ENCODE data around the gene PPA2.
A peak's percentile ranks its signal among the peaks of the same experiment; 100 is the strongest.
"Not testable (repeated sequence)": the region's sequence is repeated elsewhere in the genome, so short reads cannot be mapped to it uniquely, and the experiment has no call there.

PPA2 gene

DNA sequence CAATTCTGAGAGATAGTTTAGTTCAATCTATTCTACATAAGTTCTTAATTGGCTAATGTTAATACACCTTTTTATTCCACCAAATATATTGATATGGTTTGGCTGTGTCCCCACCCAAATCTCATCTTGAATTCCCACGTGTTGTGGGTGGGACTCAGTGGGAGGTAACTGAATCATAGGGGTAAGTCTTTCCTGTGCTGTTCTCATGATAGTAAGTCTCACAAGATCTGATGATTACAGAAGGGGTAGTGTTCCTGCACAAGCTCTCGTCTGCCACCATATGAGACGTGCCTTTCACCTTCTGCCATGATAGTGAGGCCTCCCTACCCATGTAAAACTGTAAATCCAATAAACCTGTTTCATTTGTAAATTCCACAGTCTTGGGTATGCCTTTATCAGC lies 11.3 kb downstream of the PPA2 start:
- no peak for DNase-seq
- intact Hi-C loops (cut with DNase I), result loop anchor here (10.0 kb wide), 1 partner anchor 242 kb away; the partner anchor contains the start of genes GSTCD and INTS12

DNA sequence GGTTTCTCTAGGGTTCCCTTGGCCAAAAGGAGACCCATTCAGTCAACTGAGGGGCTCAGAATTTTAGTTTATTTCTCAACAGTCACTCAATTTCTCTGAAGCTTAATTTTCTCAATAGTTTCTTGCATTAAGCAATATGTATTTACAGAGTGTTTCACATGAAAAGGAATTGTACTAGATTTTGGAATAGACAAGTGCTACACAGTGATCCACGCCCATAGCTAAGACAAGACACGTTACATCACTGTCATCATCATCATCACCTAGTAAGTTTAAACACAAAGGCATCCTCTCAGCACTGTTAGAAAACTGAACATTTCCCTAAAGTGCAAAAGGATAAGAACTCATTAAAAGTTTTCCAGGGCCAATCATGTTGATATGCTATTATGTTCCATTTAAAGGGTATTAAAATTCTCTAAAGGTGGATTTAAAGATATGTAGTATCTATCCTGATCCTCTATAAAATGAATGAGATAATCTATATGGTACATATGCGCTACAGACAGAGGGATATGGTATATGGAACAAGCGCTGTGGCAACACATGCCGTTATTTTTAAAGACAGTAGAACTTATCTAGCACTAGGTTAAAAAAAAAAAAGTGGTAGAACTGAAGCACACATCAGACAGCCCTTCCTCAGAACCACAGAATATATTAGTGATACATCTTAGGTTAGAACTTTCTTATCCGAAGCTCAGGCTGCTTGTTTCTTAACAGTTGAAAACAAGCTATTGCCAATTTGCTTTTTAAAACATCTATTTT lies 12.1 kb downstream of the PPA2 start:
- DNase-seq, result no peak
- intact Hi-C loops (cut with DNase I), result loop anchor here (10.0 kb wide), 1 partner anchor 243 kb away; the partner anchor contains the start of genes GSTCD and INTS12

DNA sequence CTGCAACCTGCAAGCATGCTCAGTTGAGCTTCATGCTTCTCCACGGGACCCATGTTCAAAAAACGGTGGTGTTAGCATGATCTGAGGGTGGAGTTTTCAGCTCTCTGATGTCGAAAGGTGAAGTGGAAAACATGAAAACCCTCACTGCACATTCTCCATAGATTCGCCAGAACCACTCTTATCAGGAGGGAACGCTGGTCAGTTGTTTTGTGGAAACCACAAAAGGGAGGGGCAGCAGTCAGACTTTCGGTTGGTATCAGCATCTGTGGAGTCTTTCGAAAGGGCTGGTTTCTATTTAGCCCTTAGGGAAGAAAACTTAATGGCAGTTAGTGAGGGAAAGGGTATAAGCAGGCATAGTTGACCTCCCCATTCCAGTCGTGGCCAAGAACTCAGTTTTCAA lies 12.6 kb downstream of the PPA2 start:
- intact Hi-C loops (cut with DNase I), result loop anchor here (10.0 kb wide), 1 partner anchor 244 kb away; the partner anchor contains the start of genes GSTCD and INTS12
- DNase-seq, result no peak

DNA sequence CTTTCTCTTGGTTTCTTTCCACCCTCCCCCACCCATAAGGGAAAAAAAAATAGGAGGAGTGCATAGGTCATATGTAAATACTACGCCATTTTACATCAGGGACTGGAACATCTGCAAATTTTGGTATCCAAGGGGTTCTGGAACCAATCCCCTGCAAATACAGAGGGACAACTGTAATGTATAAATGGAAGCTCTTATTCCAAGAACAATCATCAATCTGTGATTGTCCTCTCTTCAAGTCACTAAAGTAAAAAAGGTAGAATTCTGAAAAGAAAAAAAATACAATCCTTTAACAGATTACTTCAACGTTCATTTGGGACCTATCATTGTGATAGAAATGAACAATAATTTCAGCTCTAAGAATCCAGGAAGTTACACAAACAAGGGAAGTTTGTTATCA lies 13.6 kb downstream of the PPA2 start:
- peak in 1 of 42 donors; percentile 14 for DNase-seq
- intact Hi-C loops (cut with DNase I), result loop anchor here (10.0 kb wide), 1 partner anchor 244 kb away; the partner anchor contains the start of genes GSTCD and INTS12

DNA sequence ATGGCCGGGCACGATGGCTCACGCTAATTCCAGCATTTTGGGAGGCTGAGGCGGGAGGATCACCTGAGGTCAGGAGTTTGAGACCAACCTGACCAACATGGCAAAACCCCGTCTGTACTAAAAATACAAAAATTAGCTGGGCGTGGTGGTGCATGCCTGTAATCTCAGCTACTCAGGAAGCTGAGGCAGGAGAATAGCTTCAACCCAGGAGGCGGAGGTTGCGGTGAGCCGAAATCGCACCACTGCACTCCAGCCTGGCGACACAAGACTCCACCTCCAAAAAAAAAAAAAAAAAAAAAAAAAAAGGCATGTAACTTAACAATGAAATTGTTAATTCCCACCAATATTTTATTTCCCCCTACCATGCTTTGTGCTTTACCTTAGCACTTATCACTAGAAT lies 15.3 kb downstream of the PPA2 start:
- DNase-seq; intact Hi-C loops (cut with DNase I): not testable (repeated sequence)

DNA sequence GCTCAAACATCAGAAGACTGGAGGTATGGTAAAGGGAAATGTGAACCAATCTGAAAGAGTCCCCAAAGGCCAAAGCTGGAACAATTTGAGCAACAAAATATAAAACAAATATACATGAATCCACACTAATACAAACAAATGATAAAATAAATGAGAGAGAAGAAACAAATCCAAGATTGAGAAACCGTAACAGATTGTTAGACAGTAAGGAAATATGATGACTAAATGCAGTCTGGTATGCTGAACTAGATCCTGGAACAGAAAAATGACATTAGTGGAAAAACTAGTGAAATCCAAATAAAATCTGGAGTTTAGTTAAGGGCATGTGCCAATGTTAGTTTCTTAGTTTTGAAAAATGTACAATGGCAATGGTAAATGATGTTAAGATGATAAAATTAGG lies 15.9 kb downstream of the PPA2 start:
- intact Hi-C loops (cut with DNase I), result no loop called here
- no peak for DNase-seq

DNA sequence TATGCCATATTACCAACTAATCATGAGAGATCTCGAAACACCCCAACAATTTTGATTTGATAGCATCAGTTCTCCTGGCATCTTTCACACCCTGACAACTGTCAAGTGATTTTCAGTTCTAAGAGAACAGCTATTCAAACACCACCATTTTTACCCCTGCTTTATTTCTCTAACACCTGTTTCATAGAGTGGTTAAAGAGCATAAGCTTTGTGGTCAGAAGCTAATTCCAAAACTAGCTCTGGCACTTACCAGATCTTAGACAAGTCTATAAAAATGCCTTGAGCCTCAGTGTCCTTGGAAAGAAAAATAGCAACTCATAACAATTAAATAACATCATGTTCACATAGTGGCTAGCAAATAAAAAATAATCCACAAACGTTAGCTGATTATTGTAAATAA lies 17.9 kb downstream of the PPA2 start:
- intact Hi-C loops (cut with DNase I), result no loop called here
- DNase-seq, result no peak

DNA sequence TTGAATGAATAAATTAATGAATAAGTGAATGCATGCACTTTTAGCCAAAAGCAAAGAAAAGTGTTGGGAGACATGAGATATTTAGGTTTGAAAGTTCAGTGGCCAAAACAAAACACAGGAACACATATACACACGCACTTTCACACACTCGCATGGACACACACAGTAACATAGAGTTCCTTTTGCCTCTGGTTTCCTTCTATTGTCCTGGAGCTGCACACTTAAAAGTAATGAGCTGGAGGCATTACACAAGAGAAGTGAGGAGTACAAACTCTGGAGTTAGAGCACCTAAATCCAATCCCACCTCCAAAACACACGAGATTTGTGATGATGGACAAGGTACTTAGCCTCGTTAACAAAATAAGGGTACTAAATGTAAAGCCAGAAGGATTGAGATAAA lies 18.7 kb downstream of the PPA2 start:
- DNase-seq, result no peak
- intact Hi-C loops (cut with DNase I), result no loop called here

DNA sequence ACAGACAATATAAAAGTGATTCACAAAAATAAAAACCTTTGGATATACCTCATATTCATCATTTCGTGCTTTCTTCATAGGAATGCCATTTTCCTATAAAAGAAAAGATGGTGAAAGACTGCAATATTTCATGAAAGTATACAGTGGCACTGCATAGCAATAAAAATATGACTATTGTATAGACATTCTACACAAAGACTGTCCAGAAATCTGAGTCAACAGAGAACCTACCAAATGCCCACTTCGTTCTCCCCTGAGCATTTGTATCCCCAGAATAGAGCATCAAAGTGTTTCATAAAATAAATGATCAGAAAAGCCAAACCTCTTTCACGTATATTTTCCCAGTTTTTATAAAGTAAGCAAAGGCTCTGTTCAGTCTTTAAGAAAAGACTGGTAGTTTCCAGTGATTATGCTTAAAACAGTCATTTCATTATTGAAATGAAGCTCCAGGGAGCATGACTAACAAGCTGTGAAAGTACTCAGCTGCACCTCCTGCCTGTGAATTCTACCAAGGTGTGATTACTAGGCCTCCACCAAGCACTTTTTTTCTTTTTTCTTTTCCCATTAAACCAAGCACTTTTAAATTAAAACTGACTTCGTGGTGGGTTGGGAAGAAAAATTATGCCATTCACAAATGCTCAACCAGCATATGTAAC lies 20.2 kb downstream of the PPA2 start:
- intact Hi-C loops (cut with DNase I), result no loop called here
- DNase-seq, result peak in 2 of 42 donors; percentile 10

DNA sequence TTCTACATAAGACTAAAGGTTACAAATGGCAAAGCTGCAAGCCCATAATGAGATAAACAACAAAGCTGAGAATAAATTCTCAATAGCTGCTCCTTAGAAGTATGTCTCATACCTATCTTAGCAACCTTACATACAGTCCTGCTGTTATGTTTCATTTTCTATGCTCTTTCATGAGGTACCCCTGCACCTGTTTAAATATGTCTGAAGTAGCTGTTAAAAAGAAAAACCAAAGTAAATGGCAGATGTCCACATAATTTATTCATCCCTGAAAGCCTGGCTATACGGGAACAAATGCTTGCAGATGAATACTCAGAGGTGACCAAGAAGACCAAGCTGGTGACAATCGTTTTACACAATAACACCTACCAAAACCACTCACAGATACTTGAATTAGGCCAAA lies 22.5 kb downstream of the PPA2 start:
- intact Hi-C loops (cut with DNase I), result no loop called here
- no peak for DNase-seq

DNA sequence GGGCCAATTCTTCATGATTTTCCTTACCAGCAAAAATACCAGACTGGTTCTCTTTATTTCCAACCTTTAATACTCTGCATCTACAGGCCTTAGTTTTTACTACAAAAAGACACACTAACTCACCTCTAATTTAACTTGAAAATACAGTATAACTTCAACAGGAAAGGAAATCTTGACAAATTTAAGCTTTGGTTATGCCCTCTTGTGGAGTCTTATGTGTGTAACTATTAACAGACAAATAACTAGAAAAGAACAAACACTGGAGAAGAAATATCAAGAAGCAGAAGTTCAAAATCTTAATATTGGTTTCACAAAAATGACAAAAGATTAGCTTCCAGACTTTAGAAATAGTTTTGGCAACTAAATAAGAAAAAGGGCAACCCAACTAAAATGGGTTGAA lies 33.0 kb downstream of the PPA2 start:
- intact Hi-C loops (cut with DNase I), result no loop called here
- DNase-seq, result no peak

DNA sequence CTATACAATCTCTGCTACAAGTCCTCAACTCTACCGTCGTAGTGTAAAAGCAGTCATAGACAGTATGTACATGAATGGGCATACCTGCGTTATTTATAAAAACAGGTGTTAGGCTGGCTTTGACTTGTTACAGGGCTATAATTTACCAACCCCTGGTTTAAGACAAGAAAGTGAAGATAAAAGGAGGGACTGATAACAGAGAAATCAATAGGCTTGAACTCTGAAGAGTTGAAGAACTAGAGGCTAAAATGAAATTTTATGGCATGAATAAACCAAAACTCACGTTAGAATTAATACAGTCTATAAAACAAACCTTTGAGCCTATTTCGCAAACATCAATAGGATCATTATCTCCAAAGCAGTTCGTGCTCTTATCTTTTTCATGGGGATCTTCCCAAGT lies 36.2 kb downstream of the PPA2 start:
- intact Hi-C loops (cut with DNase I), result no loop called here
- DNase-seq, result no peak

DNA sequence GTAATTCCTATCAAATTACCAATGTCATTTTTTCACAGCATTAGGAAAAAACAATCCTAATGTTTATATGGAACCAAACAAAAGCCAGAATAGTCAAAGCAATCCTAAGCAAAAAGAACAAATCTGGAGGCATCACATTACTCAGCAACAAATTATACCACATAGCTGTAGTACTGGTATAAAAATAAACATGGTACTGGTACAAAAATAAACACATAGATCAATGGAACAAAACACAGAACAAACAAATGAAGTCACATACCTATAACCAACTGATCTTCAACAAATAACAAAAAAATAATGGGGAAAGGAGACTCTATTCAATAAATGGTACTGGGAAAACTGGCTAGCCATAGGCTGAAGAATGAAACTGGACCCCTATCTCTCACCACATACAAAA lies 37.4 kb downstream of the PPA2 start:
- intact Hi-C loops (cut with DNase I), result no loop called here
- no peak for DNase-seq

DNA sequence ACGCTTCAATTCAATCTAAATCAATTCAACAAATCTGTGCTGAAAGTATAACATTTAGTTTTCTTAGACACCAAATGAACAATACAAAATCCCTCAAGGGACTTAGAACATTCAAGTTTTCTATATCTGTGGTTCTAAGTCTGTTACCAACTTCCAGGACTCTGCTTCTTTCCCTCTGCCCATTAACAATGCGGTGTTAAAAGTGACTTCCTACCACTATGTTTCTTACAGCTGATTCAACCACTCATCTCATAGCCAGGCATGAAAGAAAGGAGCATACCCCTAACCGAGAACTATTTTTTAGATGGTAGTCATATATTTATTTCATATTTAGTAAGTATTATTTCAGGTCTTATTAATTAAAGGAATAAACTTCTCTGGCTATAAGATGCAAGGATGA lies 38.9 kb downstream of the PPA2 start:
- intact Hi-C loops (cut with DNase I), result no loop called here

DNA sequence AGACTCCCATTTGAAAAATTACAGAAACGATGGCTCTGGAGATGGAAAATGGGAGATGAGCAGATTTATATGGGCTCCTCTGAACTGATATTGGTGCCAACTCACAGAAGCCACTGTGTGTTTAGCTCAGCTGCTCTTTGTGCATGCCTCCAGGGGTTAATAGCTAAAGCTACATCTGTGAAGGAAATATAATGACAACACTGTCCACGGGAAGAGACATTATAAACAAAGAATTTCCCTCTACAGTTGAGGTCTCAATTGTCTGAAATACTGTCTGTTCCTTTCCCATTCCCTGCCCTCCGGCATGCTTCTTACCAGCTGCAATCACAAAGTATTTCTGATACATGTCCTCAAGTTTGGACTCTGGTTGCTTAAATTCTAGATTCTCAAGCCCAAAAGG lies 40.4 kb downstream of the PPA2 start:
- intact Hi-C loops (cut with DNase I), result no loop called here
- DNase-seq, result no peak

More for the DNA sequence above, 38.9 kb downstream of the PPA2 start:
- no peak for DNase-seq

DNA sequence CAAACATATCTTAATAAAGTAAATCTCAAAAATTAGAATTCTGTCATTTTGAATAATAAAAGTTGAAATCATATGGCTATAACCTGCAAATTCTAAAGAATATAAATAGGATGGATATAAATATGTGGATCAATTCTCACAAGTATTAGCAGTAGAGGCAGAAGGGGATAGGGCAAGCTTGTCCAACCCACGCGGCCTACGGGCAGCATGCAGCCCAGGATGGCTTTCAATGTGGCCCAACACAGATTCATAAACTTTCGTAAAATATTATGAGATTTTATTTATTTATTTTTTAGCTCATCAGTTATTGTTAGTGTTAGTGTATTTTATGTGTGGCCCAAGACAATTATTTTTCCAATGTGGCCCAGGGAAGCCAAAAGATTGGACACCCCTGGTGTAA lies 41.4 kb downstream of the PPA2 start:
- intact Hi-C loops (cut with DNase I), result no loop called here

DNA sequence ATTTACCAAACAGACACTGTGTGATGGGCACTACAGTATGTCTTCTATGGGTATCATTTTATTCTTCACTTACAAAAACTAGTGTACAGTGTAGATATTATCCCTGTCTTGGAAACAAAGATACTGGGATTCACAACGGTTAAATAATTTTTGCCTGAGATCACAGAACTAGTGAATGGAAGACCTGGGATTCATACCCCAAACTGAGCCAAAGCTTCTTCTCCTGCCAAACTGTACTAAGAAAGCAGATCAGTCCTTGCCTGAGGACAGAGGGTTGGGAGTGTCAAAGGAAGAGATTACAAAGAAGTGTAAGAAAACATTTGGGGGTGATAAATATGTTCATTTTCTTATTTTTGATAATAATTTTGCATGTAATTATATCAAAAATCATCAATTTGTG lies 43.1 kb downstream of the PPA2 start:
- DNase-seq, result no peak
- intact Hi-C loops (cut with DNase I), result no loop called here

More for the DNA sequence above, 41.4 kb downstream of the PPA2 start:
- no peak for DNase-seq

DNA sequence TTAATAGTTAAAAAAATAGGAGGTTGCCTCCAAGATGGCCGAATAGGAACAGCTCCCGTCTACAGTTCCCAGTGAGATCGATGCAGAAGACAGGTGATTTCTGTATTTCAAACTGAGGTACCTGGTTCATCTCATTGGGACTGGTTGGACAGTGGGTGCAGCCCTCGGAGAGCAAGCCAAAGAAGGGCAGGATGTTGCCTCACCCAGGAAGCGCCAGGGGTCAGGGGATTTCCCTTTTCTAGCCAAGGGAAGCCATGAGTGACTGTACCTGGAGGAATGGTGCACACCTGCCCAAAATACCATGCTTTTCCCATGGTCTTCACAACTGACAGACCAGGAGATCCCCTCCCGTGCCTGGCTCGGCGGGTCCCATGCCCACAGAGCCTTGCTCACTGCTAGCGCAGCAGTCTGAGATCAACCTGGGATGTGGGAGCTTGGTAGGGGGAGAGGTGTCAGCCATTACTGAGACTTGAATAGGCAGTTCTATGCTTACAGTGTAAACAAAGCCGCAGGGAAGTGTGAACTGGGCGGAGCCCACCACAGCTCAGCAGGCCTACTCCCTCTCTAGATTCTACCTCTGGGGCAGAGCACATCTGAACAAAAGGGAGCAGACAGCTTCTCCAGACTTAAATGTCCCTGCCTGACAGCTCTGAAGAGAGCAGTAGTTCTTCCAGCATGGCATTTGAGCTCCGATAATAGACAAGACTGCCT lies 47.5 kb downstream of the PPA2 start:
- no peak for DNase-seq
- intact Hi-C loops (cut with DNase I), result no loop called here

DNA sequence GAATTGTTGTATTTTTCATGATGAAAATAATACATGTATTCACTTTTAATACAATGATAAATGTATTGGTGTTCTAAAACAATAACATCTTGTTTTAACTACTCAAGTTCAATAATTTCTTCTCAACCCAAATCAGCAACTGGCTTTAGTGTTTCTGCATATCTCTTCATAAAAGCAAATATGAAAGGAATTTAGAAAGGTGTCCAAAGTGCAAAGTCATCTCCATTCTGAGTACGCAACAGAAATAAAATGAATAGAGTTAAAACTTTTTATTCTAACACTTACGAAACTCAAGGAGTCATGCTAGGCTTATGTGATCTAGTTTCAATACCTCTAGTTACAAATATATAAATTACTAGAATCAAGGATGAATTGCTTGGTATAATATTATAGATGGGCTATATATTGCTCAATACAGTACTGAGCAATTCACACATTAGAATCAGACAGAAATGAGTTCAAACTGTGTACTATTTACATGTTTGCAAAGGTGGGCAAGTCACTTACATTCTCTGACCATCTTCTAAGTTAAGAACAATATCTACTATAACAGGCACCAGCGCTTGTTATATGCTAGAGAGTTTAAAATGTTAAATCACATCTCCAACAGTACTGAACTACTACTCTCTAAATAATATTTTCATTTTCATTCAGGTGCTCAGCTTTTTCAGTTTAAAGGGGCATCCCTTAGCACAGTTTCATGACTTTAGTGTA lies 51.5 kb downstream of the PPA2 start:
- no peak for DNase-seq
- intact Hi-C loops (cut with DNase I), result no loop called here

All from head of caudate nucleus (tissue), 42 donors.